CD14-positive monocyte (primary cell): Measurements from ENCODE around the gene DOCK1. TPM values are rescaled to one million over a fixed set of nuclear protein-coding genes. Genes with fewer than 3 reads are reported as not detected.

Experiments used
- DNase-seq, 3 donors: peaks; one replicate each; pipeline ENCODE4 v3.0.0-alpha.2; 2011 to 2022
- H2AFZ ChIP-seq: 2 replicates; pipeline ENCODE4 v1.6.0; 2012; ENCODE audit warnings: mild to moderate bottlenecking, low read depth, low read length, inconsistent platforms; ENCODE audit not compliant: insufficient read depth, poor library complexity, severe bottlenecking
- H3K27ac ChIP-seq, 2 donors: 1 replicate in 1 of 2; 2 replicates in 1 of 2; pipeline ENCODE4 v1.5.1; 2012 to 2013; ENCODE audit warnings: low read length in 2 of 2, control low read depth in 1 of 2, inconsistent platforms in 1 of 2, low read depth in 1 of 2, mild to moderate bottlenecking in 1 of 2
- H3K27me3 ChIP-seq, 2 donors: one replicate each; pipeline versions ENCODE4 v1.6.0 to v1.6.1; 2011 to 2013; ENCODE audit warnings: low read length in 2 of 2; ENCODE audit not compliant: control insufficient read depth in 2 of 2, insufficient read depth in 2 of 2
- H3K36me3 ChIP-seq, 2 donors: replicated peaks in 1 of 2; 1 replicate in 1 of 2; 2 replicates in 1 of 2; pipeline versions ENCODE4 v1.5.1 to v1.6.1; 2012 to 2013; ENCODE audit warnings: low read length in 2 of 2, control low read depth in 1 of 2, inconsistent platforms in 1 of 2, mild to moderate bottlenecking in 1 of 2; ENCODE audit not compliant: insufficient read depth in 2 of 2, control insufficient read depth in 1 of 2
- H3K4me1 ChIP-seq, 2 donors: 1 replicate in 1 of 2; 2 replicates in 1 of 2; pipeline versions ENCODE4 v1.5.1 to v1.6.1; 2012 to 2013; ENCODE audit warnings: low read length in 2 of 2, control low read depth in 1 of 2, inconsistent platforms in 1 of 2, mild to moderate bottlenecking in 1 of 2, moderate library complexity in 1 of 2; ENCODE audit not compliant: insufficient read depth in 2 of 2, control insufficient read depth in 1 of 2
- H3K4me2 ChIP-seq: replicated peaks from 2 replicates; pipeline ENCODE3; 2012; ENCODE audit warnings: low read length, moderate library complexity, mild to moderate bottlenecking; ENCODE audit not compliant: poor library complexity, severe bottlenecking; ENCODE audit errors: extremely low read depth
- H3K4me3 ChIP-seq, 3 experiments: fragments of 200-600 bp in 1 of 3; sonication (generic) in 1 of 3; replicated peaks in 1 of 3; 1 replicate in 2 of 3; 2 replicates in 1 of 3; pipeline ENCODE4 v1.5.1; 2011 to 2013; ENCODE audit warnings: low read length in 3 of 3, mild to moderate bottlenecking in 3 of 3, control low read depth in 2 of 3, low read depth in 2 of 3, inconsistent platforms in 1 of 3, moderate library complexity in 1 of 3
- H3K79me2 ChIP-seq: 2 replicates; pipeline ENCODE4 v1.6.0; 2012; ENCODE audit warnings: mild to moderate bottlenecking, control low read depth, inconsistent platforms, low read length, moderate library complexity; ENCODE audit not compliant: insufficient read depth
- H3K9ac ChIP-seq: 2 replicates; pipeline ENCODE4 v1.6.0; 2017; ENCODE audit warnings: low read length, mild to moderate bottlenecking; ENCODE audit not compliant: insufficient read depth, poor library complexity, severe bottlenecking
- H3K9me3 ChIP-seq, 2 donors: replicated peaks in 1 of 2; 1 replicate in 1 of 2; 2 replicates in 1 of 2; pipeline versions ENCODE4 v1.5.1 to v1.6.1; 2012 to 2013; ENCODE audit warnings: low read length in 2 of 2, control low read depth in 1 of 2; ENCODE audit not compliant: control insufficient read depth in 1 of 2, insufficient read depth in 1 of 2
- H4K20me1 ChIP-seq: 2 replicates; pipeline ENCODE4 v1.6.0; 2012; ENCODE audit warnings: mild to moderate bottlenecking, low read length, control low read depth, moderate library complexity; ENCODE audit not compliant: insufficient read depth
- H3K27ac Mint-ChIP-seq, 7 donors: one replicate each; pipeline ENCODE4 v1.8.0; 2020; ENCODE audit warnings: mild to moderate bottlenecking in 7 of 7, mixed read lengths in 7 of 7, moderate library complexity in 6 of 7, inconsistent platforms in 2 of 7
- H3K27me3 Mint-ChIP-seq, 3 donors: one replicate each; pipeline ENCODE4 v1.8.0; 2021 to 2022; ENCODE audit warnings: low read depth in 3 of 3, mild to moderate bottlenecking in 3 of 3, mixed read lengths in 3 of 3, moderate library complexity in 3 of 3, inconsistent platforms in 1 of 3
- H3K36me3 Mint-ChIP-seq, 2 donors: one replicate each; pipeline ENCODE4 v1.8.0; 2020; ENCODE audit warnings: mixed read lengths in 2 of 2, inconsistent platforms in 1 of 2, mild to moderate bottlenecking in 1 of 2
- H3K4me1 Mint-ChIP-seq: one replicate; pipeline ENCODE4 v1.8.0; 2020; ENCODE audit warnings: mild to moderate bottlenecking, mixed read lengths
- H3K4me3 Mint-ChIP-seq, 2 donors: one replicate each; pipeline ENCODE4 v1.8.0; 2020; ENCODE audit warnings: mild to moderate bottlenecking in 2 of 2, mixed read lengths in 2 of 2, moderate library complexity in 1 of 2
- H3K9me3 Mint-ChIP-seq, 7 donors: one replicate each; pipeline ENCODE4 v1.8.0; 2020 to 2022; ENCODE audit warnings: mixed read lengths in 7 of 7, mild to moderate bottlenecking in 6 of 7, moderate library complexity in 6 of 7, inconsistent platforms in 2 of 7
- WGBS: methylation state at CpG from one replicate; pipeline ENCODE4 v1.1.5; 2013; ENCODE audit warnings: missing lambda C conversion rate; ENCODE audit not compliant: insufficient coverage; 5-methylcytosine and 5-hydroxymethylcytosine counted together
- intact Hi-C, 2 donors: fragments of 100-400 bp; cut with micrococcal nuclease; formaldehyde crosslinking; loops; one replicate each; pipeline versions ENCODE4 v1.15.0 to v1.15.1; 2023
- polyA plus RNA-seq, 3 donors: library from polyadenylated mRNA; depleted of rRNA in 1 of 3; unstranded in 2 of 3; stranded (reverse) in 1 of 3; fragments of 300-500 nt in 2 of 3; fragments of >200 nt in 1 of 3; fragmentation: Illumina TruSeq in 2 of 3; gene quantifications; 1 replicate in 2 of 3; 2 replicates in 1 of 3; pipeline ENCODE4 v1.2.3, GENCODE V29; 2012 to 2021
- TF ChIP-seq, protein P1 (sequence below): fragments of 200-600 bp; IDR thresholded peaks from one replicate; pipeline ENCODE4 v1.8.0; 2022; ENCODE audit warnings: antibody characterized with exemption, mild to moderate bottlenecking

Gene DOCK1
- polyA plus RNA-seq, 3 donors, result 0.31 to 0.35 TPM; not detected in 1

DNA sequence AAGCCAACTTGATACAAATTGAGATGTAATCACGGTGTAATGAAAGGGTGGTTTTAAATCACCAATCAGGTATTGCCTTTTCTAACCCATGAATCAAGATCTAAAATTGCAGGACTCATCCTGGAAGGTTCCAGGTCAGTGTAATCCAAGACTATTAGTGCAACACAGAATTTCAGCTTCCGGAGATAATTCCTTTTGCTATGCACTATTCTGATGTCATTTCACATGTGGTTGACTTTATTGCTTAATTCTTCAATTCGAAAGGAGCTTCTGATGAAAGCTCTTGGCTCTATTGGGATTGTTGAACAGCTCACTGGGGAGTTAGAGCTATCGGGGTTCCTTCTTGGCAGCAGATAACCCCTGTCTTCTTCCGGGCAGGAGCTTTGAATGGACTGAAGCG lies 438.6 kb downstream of the DOCK1 start:
- Histone ChIP-seq H3K36me3 (no peaks in the 10 kb centered on the region), H3K79me2 (no peaks in the 10 kb centered on the region), H2AFZ (no peak overlapping the region), H3K4me1 (no peaks in the 10 kb centered on the region), H3K4me2 (no peak overlapping the region), H3K9ac (no peak overlapping the region), H4K20me1 (no peaks in the 10 kb centered on the region), H3K27me3 (no peaks in the 10 kb centered on the region), H3K4me3 (no peak overlapping the region), H3K9me3 (no peaks in the 10 kb centered on the region), H3K27ac (no peak overlapping the region)
- intact Hi-C loops, result no loop called here
- 0% methylated on average over 1 of the region's 6 CpGs for WGBS
- H3K4me3 Mint-ChIP-seq, result no peak overlapping the region
- H3K9me3 Mint-ChIP-seq, result no peaks in the 10 kb centered on the region
- TF ChIP-seq, protein P1, sequence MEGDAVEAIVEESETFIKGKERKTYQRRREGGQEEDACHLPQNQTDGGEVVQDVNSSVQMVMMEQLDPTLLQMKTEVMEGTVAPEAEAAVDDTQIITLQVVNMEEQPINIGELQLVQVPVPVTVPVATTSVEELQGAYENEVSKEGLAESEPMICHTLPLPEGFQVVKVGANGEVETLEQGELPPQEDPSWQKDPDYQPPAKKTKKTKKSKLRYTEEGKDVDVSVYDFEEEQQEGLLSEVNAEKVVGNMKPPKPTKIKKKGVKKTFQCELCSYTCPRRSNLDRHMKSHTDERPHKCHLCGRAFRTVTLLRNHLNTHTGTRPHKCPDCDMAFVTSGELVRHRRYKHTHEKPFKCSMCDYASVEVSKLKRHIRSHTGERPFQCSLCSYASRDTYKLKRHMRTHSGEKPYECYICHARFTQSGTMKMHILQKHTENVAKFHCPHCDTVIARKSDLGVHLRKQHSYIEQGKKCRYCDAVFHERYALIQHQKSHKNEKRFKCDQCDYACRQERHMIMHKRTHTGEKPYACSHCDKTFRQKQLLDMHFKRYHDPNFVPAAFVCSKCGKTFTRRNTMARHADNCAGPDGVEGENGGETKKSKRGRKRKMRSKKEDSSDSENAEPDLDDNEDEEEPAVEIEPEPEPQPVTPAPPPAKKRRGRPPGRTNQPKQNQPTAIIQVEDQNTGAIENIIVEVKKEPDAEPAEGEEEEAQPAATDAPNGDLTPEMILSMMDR, result no peak
- no peaks in the 10 kb centered on the region for H3K4me1 Mint-ChIP-seq
- H3K36me3 Mint-ChIP-seq, result no peaks in the 10 kb centered on the region
- DNase-seq, result no peak
- peaks cover 0 to 4% (median 0%) of the 10 kb centered on the region in 3 donors for H3K27me3 Mint-ChIP-seq
- no peak overlapping the region for H3K27ac Mint-ChIP-seq

DNA sequence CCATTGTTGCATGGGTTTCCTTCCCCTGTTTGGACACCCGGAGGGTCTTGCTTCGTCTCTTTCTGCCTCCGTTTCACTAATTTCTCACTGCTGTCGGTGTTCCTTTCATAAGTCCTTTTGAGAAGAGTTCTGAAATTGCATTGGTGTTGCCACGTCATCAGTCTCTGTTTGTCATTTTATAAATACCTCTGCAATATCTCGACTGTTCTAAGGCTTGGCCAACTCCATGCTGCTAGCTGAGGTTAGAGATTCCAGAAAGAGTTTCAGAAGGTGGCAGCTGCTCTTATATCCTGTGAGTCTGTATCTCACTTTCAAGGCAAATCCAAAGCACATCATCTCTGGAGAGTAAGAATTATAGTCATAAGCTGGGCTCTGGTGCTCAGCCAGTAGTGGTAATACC lies 439.1 kb downstream of the DOCK1 start:
- no peaks in the 10 kb centered on the region for H4K20me1 ChIP-seq
- no peaks in the 10 kb centered on the region for H3K4me1 ChIP-seq
- no peak overlapping the region for H3K27ac Mint-ChIP-seq
- no peak overlapping the region for H3K9ac ChIP-seq
- H3K9me3 ChIP-seq, result no peaks in the 10 kb centered on the region
- H3K4me3 Mint-ChIP-seq, result no peak overlapping the region
- TF ChIP-seq, protein P1, result no peak
- no peaks in the 10 kb centered on the region for H3K4me1 Mint-ChIP-seq
- intact Hi-C loops, result no loop called here
- no peak for DNase-seq
- H3K36me3 ChIP-seq, result no peaks in the 10 kb centered on the region
- peaks cover 0 to 4% (median 0%) of the 10 kb centered on the region in 3 donors for H3K27me3 Mint-ChIP-seq
- 60% methylated on average over 2 of the region's 6 CpGs for WGBS
- no peak overlapping the region for H2AFZ ChIP-seq
- no peaks in the 10 kb centered on the region for H3K27me3 ChIP-seq
- no peaks in the 10 kb centered on the region for H3K36me3 Mint-ChIP-seq
- no peak overlapping the region for H3K4me2 ChIP-seq
- peaks cover 0 to 2% (median 0%) of the 10 kb centered on the region in 7 donors for H3K9me3 Mint-ChIP-seq
- no peak overlapping the region for H3K4me3 ChIP-seq
- H3K79me2 ChIP-seq, result no peaks in the 10 kb centered on the region
- H3K27ac ChIP-seq, result no peak overlapping the region
